ENCODE results near the gene RBPJ.

RBPJ gene

DNA sequence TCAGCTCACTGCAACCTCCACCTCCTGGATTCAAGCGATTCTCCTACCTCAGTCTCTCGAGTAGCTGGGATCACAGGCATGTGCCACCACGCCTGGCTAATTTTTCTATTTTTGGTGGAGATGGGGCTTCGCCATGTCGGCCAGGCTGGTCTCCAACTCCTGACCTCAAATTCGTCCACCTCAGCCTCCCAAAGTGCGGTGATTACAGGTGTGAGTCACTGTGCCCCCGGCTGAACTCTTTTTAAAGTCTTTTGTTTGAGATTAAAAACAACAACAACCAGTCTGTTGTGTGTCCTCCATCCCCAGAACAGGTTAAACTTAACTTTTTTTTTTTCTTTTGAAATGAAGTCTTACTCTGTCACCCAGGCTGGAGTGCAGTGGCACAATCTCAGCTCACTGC, 36.3 kb upstream of the RBPJ start:
- H3K27ac ChIP-seq (ENCODE audit: low read depth, low read length), result no peak overlapping the region
- no peak overlapping the region for H3K4me3 ChIP-seq (ENCODE audit: insufficient read depth, low read length, poor library complexity, severe bottlenecking)
- no peak overlapping the region for H3K9ac ChIP-seq (ENCODE audit: low read length)
- no peaks in the 10 kb centered on the region for H3K9me3 ChIP-seq (ENCODE audit: insufficient read depth, low read length)
- no peak for TF ChIP-seq EZH2phosphoT487 (conservative IDR thresholded peaks at IDR 0.05; ENCODE audit: low read length)
- TF ChIP-seq, protein P1, sequence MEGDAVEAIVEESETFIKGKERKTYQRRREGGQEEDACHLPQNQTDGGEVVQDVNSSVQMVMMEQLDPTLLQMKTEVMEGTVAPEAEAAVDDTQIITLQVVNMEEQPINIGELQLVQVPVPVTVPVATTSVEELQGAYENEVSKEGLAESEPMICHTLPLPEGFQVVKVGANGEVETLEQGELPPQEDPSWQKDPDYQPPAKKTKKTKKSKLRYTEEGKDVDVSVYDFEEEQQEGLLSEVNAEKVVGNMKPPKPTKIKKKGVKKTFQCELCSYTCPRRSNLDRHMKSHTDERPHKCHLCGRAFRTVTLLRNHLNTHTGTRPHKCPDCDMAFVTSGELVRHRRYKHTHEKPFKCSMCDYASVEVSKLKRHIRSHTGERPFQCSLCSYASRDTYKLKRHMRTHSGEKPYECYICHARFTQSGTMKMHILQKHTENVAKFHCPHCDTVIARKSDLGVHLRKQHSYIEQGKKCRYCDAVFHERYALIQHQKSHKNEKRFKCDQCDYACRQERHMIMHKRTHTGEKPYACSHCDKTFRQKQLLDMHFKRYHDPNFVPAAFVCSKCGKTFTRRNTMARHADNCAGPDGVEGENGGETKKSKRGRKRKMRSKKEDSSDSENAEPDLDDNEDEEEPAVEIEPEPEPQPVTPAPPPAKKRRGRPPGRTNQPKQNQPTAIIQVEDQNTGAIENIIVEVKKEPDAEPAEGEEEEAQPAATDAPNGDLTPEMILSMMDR (IDR thresholded peaks at IDR 0.05; ENCODE audit: insufficient read depth, low read length, poor library complexity, severe bottlenecking), result no peak
- H3K9me2 ChIP-seq (replicated peaks; ENCODE audit: insufficient read depth, low read length), result no peaks in the 10 kb centered on the region
- no peaks in the 10 kb centered on the region for H4K20me1 ChIP-seq (ENCODE audit: low read depth, low read length)
- H3K4me2 ChIP-seq (ENCODE audit: low read depth, low read length, poor library complexity, severe bottlenecking), result no peak overlapping the region
- no peaks in the 10 kb centered on the region for H3K79me2 ChIP-seq (ENCODE audit: insufficient read depth, low read length)
- no peaks in the 10 kb centered on the region for H3K36me3 ChIP-seq (ENCODE audit: low read length)
- H2AFZ ChIP-seq (ENCODE audit: low read depth, low read length, severe bottlenecking), result no peak overlapping the region
- no peaks in the 10 kb centered on the region for H3K27me3 ChIP-seq (ENCODE audit: low read length)
- no peaks in the 10 kb centered on the region for H3F3A ChIP-seq (ENCODE audit: insufficient read depth)

DNA sequence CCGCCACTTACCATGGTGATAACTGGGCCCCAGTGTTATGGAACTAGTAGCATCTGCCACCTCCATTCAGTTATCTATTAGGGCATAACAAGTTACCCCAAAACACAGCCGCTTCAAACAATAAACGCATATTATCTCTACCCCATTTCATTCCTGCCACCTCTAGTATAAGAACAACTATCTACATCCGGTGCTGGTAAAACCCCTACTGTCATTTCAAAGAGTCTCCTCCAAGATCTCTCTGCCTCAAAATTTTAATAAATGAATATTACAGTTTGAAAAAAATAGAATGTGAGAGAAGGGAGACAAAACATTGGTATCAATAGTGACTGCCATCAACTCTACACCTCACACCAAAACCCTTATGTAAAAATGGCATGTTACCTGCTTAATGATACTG, 35.5 kb upstream of the RBPJ start:
- Histone ChIP-seq H3K9me3 (ENCODE audit: insufficient read depth, low read length) (no peaks in the 10 kb centered on the region), H3K4me2 (ENCODE audit: low read depth, low read length, poor library complexity, severe bottlenecking) (no peak overlapping the region), H3F3A (ENCODE audit: insufficient read depth) (no peaks in the 10 kb centered on the region), H4K20me1 (ENCODE audit: low read depth, low read length) (no peaks in the 10 kb centered on the region), H3K27ac (ENCODE audit: low read depth, low read length) (no peak overlapping the region), H3K79me2 (ENCODE audit: insufficient read depth, low read length) (no peaks in the 10 kb centered on the region), H3K4me3 (ENCODE audit: insufficient read depth, low read length, poor library complexity, severe bottlenecking) (no peak overlapping the region), H3K9ac (ENCODE audit: low read length) (no peak overlapping the region), H3K9me2 (replicated peaks; ENCODE audit: insufficient read depth, low read length) (no peaks in the 10 kb centered on the region), H3K36me3 (ENCODE audit: low read length) (no peaks in the 10 kb centered on the region), H2AFZ (ENCODE audit: low read depth, low read length, severe bottlenecking) (no peak overlapping the region), H3K27me3 (ENCODE audit: low read length) (no peaks in the 10 kb centered on the region)
- TF ChIP-seq, protein P1 (IDR thresholded peaks at IDR 0.05; ENCODE audit: insufficient read depth, low read length, poor library complexity, severe bottlenecking), result no peak
- no peak for TF ChIP-seq EZH2phosphoT487 (conservative IDR thresholded peaks at IDR 0.05; ENCODE audit: low read length)

DNA sequence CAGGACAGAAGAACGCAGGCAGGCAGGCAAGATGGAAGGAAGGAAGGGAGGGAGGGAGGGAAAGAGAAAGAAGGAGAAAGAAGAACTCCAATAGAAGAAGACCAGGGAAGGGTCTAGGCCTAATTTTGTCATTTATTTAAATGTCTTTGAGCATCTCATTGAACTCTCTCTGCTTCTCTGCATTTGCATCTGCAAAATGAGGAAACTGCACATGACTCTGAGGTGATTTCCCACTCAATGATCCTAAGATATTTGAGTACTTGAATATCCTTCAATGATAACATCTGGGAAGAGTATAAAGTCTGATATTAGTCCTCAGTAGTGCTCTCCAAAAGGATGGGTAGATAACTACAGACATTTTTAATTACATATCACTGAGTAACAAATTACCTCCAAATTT, 33.1 kb upstream of the RBPJ start:
- no peaks in the 10 kb centered on the region for H3K79me2 ChIP-seq (ENCODE audit: insufficient read depth, low read length)
- H3K9me2 ChIP-seq (replicated peaks; ENCODE audit: insufficient read depth, low read length), result no peaks in the 10 kb centered on the region
- H3K9me3 ChIP-seq (ENCODE audit: insufficient read depth, low read length), result no peaks in the 10 kb centered on the region
- no peak for TF ChIP-seq EZH2phosphoT487 (conservative IDR thresholded peaks at IDR 0.05; ENCODE audit: low read length)
- TF ChIP-seq, protein P1 (IDR thresholded peaks at IDR 0.05; ENCODE audit: insufficient read depth, low read length, poor library complexity, severe bottlenecking), result no peak
- no peaks in the 10 kb centered on the region for H3K36me3 ChIP-seq (ENCODE audit: low read length)
- H3K4me3 ChIP-seq (ENCODE audit: insufficient read depth, low read length, poor library complexity, severe bottlenecking), result no peak overlapping the region
- no peak overlapping the region for H3K9ac ChIP-seq (ENCODE audit: low read length)
- no peaks in the 10 kb centered on the region for H4K20me1 ChIP-seq (ENCODE audit: low read depth, low read length)
- no peak overlapping the region for H3K4me2 ChIP-seq (ENCODE audit: low read depth, low read length, poor library complexity, severe bottlenecking)
- no peaks in the 10 kb centered on the region for H3K27me3 ChIP-seq (ENCODE audit: low read length)
- no peaks in the 10 kb centered on the region for H3F3A ChIP-seq (ENCODE audit: insufficient read depth)
- H2AFZ ChIP-seq (ENCODE audit: low read depth, low read length, severe bottlenecking), result no peak overlapping the region
- no peak overlapping the region for H3K27ac ChIP-seq (ENCODE audit: low read depth, low read length)
